OCI-LY3 (cell line): ENCODE results near the gene PTPRJ.

Experiments
- H2AFZ ChIP-seq: fragments of 200-600, 300-600 bp; shearing (Covaris generic); 2 replicates; pipeline ENCODE4 v1.6.0; 2014; ENCODE audit warnings: antibody characterized with exemption, low read depth, low read length
- H3K27ac ChIP-seq: fragments of 200-600, 300-600 bp; sonication (generic); 2 replicates; pipeline ENCODE4 v1.5.1; 2014; ENCODE audit warnings: mild to moderate bottlenecking, low read length, moderate library complexity, mixed read lengths
- H3K27me3 ChIP-seq: fragments of 200-600, 300-600 bp; sonication (generic); 2 replicates; pipeline ENCODE4 v1.6.1; 2014; ENCODE audit warnings: low read depth, low read length, mixed read lengths
- H3K36me3 ChIP-seq: fragments of 200-600, 300-600 bp; sonication (generic); replicated peaks from 2 replicates; pipeline ENCODE3; 2014; ENCODE audit warnings: low read depth, low read length, mixed read lengths
- H3K4me1 ChIP-seq: fragments of 300-600, 200-600 bp; sonication (generic); 2 replicates; pipeline ENCODE4 v1.6.1; 2014; ENCODE audit warnings: low read length, mixed read lengths
- H3K4me2 ChIP-seq: fragments of 200-600, 300-600 bp; sonication (generic); 2 replicates; pipeline ENCODE4 v1.6.1; 2014; ENCODE audit warnings: low read length, mixed read lengths
- H3K4me3 ChIP-seq: fragments of 300-600, 200-600 bp; sonication (generic); 2 replicates; pipeline ENCODE4 v1.5.1; 2014; ENCODE audit warnings: antibody characterized with exemption, mild to moderate bottlenecking, low read length, moderate library complexity
- H3K79me2 ChIP-seq: fragments of 300-600, 200-600 bp; shearing (Covaris generic); 2 replicates; pipeline ENCODE4 v1.6.1; 2014; ENCODE audit warnings: mild to moderate bottlenecking, low read length, mixed read lengths
- H3K9ac ChIP-seq: fragments of 300-600, 200-600 bp; shearing (Covaris generic); 2 replicates; pipeline ENCODE4 v1.6.0; 2014; ENCODE audit warnings: mild to moderate bottlenecking, low read length, moderate library complexity
- H3K9me3 ChIP-seq: fragments of 200-600, 300-600 bp; shearing (Covaris generic); 2 replicates; pipeline ENCODE4 v1.6.1; 2014; ENCODE audit warnings: low read length, mixed read lengths; ENCODE audit not compliant: insufficient read depth
- H4K20me1 ChIP-seq: fragments of 200-600, 300-600 bp; sonication (generic); 2 replicates; pipeline ENCODE4 v1.6.1; 2016; ENCODE audit warnings: low read length, mixed read lengths; ENCODE audit not compliant: insufficient read depth
- CTCF ChIP-seq: fragments of 200-600, 300-600 bp; sonication (generic); IDR thresholded peaks from 2 replicates; pipeline ENCODE4 v1.5.1; 2014; ENCODE audit warnings: antibody characterized with exemption, low read length, low read depth
- EZH2phosphoT487 ChIP-seq: fragments of 200-600 bp; shearing (Covaris generic); IDR thresholded peaks from 2 replicates; pipeline ENCODE4 v1.6.1; 2018; ENCODE audit warnings: antibody characterized with exemption, mixed run types, low read depth

Gene PTPRJ

GRCh38 chr11:47976931-47977330 is 3.4 kb upstream of the PTPRJ start:
- H2AFZ ChIP-seq, result no peak overlapping the region
- H4K20me1 ChIP-seq, result no peaks in the 10 kb centered on the region
- no peak for TF ChIP-seq EZH2phosphoT487
- no peak for TF ChIP-seq CTCF

GRCh38 chr11:47977623-47978022 is 2.7 kb upstream of the PTPRJ start:
- no peak overlapping the region for H3K4me2 ChIP-seq
- no peaks in the 10 kb centered on the region for H4K20me1 ChIP-seq
- H3K79me2 ChIP-seq, result peaks cover 21% of the 10 kb centered on the region
- TF ChIP-seq CTCF (no peak), EZH2phosphoT487 (no peak)
- no peaks in the 10 kb centered on the region; the same call in 1 of the 2 replicates for H3K27me3 ChIP-seq
- H3K9ac ChIP-seq, result no peak overlapping the region
- no peaks in the 10 kb centered on the region for H3K9me3 ChIP-seq
- no peak overlapping the region for H3K27ac ChIP-seq
- no peak overlapping the region for H3K4me3 ChIP-seq
- peaks cover 5% of the 10 kb centered on the region for H3K36me3 ChIP-seq
- peaks cover 33% of the 10 kb centered on the region for H3K4me1 ChIP-seq
- no peak overlapping the region for H2AFZ ChIP-seq

More at GRCh38 chr11:47976931-47977330, 3.4 kb upstream of the PTPRJ start:
- no peaks in the 10 kb centered on the region for H3K9me3 ChIP-seq
- no peak overlapping the region for H3K4me3 ChIP-seq
- no peak overlapping the region for H3K27ac ChIP-seq
- no peak overlapping the region for H3K9ac ChIP-seq
- H3K27me3 ChIP-seq, result no peaks in the 10 kb centered on the region; the same call in 1 of the 2 replicates
- no peak overlapping the region for H3K4me2 ChIP-seq
- peaks cover under 1% of the 10 kb centered on the region for H3K36me3 ChIP-seq
- H3K4me1 ChIP-seq, result peaks cover 27% of the 10 kb centered on the region
- H3K79me2 ChIP-seq, result peaks cover 14% of the 10 kb centered on the region

- H2AFZ ChIP-seq, result peak overlapping the region; percentile 60; the same call in 1 of the 2 replicates
- peak overlapping the region; percentile 93 for H3K4me3 ChIP-seq
- no peaks in the 10 kb centered on the region for H3K9me3 ChIP-seq
- no peaks in the 10 kb centered on the region; the same call in 1 of the 2 replicates for H3K27me3 ChIP-seq
- peak overlapping the region; percentile 97 for H3K9ac ChIP-seq
- H4K20me1 ChIP-seq, result no peaks in the 10 kb centered on the region; the same call in 1 of the 2 replicates
- peaks cover 42% of the 10 kb centered on the region for H3K4me1 ChIP-seq
- H3K4me2 ChIP-seq, result peak overlapping the region; percentile 99
- H3K27ac ChIP-seq, result peak overlapping the region; percentile 26; the same call in 1 of the 2 replicates
- H3K36me3 ChIP-seq, result peaks cover 12% of the 10 kb centered on the region
- TF ChIP-seq EZH2phosphoT487, result no peak
- TF ChIP-seq CTCF, result no peak; the same call in 1 of the 2 replicates
- H3K79me2 ChIP-seq, result peaks cover 40% of the 10 kb centered on the region
These were observed 826 bp upstream of the PTPRJ start for GRCh38 chr11:47979378-47980087.

- H3K27me3 ChIP-seq, result no peaks in the 10 kb centered on the region; the same call in 1 of the 2 replicates
- peaks cover 55% of the 10 kb centered on the region for H3K79me2 ChIP-seq
- H3K36me3 ChIP-seq, result peaks cover 16% of the 10 kb centered on the region
- H3K4me2 ChIP-seq, result peak overlapping the region; percentile 99
- peak overlapping the region; percentile 97 for H3K9ac ChIP-seq
- peaks cover 47% of the 10 kb centered on the region for H3K4me1 ChIP-seq
- H4K20me1 ChIP-seq, result peaks cover 3% of the 10 kb centered on the region; the same call in 1 of the 2 replicates
- H3K27ac ChIP-seq, result peak overlapping the region; percentile 84
- H2AFZ ChIP-seq, result no peak overlapping the region
- TF ChIP-seq EZH2phosphoT487 (no peak), CTCF (peak; percentile 15)
- no peaks in the 10 kb centered on the region for H3K9me3 ChIP-seq
- peak overlapping the region; percentile 93 for H3K4me3 ChIP-seq
These were observed 705 bp downstream of the PTPRJ start for GRCh38 chr11:47980907-47981621.
